Lower lobe of right lung (tissue), 2 donors: ENCODE measurements around the gene TMEM229B. TPM values are rescaled to one million over a fixed set of nuclear protein-coding genes. Genes with fewer than 3 reads are reported as not detected.

Experiments used
- ATAC-seq, 2 donors: fragments of 200-7000 bp; cut with Tn5 transposase; one replicate each; pipeline ENCODE4 v1.9.1; 2020 to 2022; ENCODE audit warnings: mild to moderate bottlenecking in 2 of 2, moderate library complexity in 2 of 2
- DNase-seq: peaks from one replicate; pipeline ENCODE4 v3.0.0-alpha.2; 2020
- H3K27ac ChIP-seq: fragments of 200-600 bp; one replicate; pipeline ENCODE4 v1.8.0; 2022
- H3K27me3 ChIP-seq: fragments of 200-600 bp; one replicate; pipeline ENCODE4 v1.8.0; 2022; ENCODE audit warnings: low read depth
- H3K36me3 ChIP-seq: fragments of 200-600 bp; one replicate; pipeline ENCODE4 v1.8.0; 2022; ENCODE audit warnings: mild to moderate bottlenecking
- H3K4me1 ChIP-seq: fragments of 200-600 bp; one replicate; pipeline ENCODE4 v1.8.0; 2022
- H3K4me3 ChIP-seq: fragments of 200-600 bp; one replicate; pipeline ENCODE4 v1.8.0; 2022; ENCODE audit warnings: mild to moderate bottlenecking
- H3K9me3 ChIP-seq: fragments of 200-600 bp; one replicate; pipeline ENCODE4 v1.8.0; 2022
- intact Hi-C: fragments of 100-400 bp; cut with DNase I; formaldehyde crosslinking; loops from one replicate; pipeline ENCODE4 v1.11.0; 2022
- total RNA-seq: library from RNA; stranded (reverse); fragmentation: NEBNext Ultra II Directional; extraction: Animal tissue kit (Norgen Biotek cat#: 25700); gene quantifications from one replicate; pipeline ENCODE4 v1.2.1, GENCODE V29; 2021
- TF ChIP-seq, protein P1 (sequence below): fragments of 200-600 bp; IDR thresholded peaks from one replicate; pipeline ENCODE4 v1.8.0; 2022; ENCODE audit warnings: antibody characterized with exemption, mild to moderate bottlenecking
- donor health status: DM: no; HTN: yes; CAD: no; lungs with severe emphysema.

TMEM229B gene
- total RNA-seq, 1 donor from 2014 or later: 6.4 TPM

GRCh38 chr14:67500981-67501380 lies 12.5 kb upstream of the TMEM229B start:
- Histone ChIP-seq H3K9me3 (no peaks in the 10 kb centered on the region), H3K27me3 (no peaks in the 10 kb centered on the region), H3K4me1 (no peaks in the 10 kb centered on the region), H3K4me3 (no peak overlapping the region), H3K36me3 (no peaks in the 10 kb centered on the region), H3K27ac (no peak overlapping the region)
- DNase-seq (no peak), ATAC-seq (no peak)
- intact Hi-C loops: no loop called here
- TF ChIP-seq, protein P1, sequence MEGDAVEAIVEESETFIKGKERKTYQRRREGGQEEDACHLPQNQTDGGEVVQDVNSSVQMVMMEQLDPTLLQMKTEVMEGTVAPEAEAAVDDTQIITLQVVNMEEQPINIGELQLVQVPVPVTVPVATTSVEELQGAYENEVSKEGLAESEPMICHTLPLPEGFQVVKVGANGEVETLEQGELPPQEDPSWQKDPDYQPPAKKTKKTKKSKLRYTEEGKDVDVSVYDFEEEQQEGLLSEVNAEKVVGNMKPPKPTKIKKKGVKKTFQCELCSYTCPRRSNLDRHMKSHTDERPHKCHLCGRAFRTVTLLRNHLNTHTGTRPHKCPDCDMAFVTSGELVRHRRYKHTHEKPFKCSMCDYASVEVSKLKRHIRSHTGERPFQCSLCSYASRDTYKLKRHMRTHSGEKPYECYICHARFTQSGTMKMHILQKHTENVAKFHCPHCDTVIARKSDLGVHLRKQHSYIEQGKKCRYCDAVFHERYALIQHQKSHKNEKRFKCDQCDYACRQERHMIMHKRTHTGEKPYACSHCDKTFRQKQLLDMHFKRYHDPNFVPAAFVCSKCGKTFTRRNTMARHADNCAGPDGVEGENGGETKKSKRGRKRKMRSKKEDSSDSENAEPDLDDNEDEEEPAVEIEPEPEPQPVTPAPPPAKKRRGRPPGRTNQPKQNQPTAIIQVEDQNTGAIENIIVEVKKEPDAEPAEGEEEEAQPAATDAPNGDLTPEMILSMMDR: no peak

GRCh38 chr14:67497716-67498115 lies 9.2 kb upstream of the TMEM229B start:
- H3K4me3 ChIP-seq: no peak overlapping the region
- no peaks in the 10 kb centered on the region for H3K4me1 ChIP-seq
- no peak overlapping the region for H3K27ac ChIP-seq
- ATAC-seq: no peak
- no peaks in the 10 kb centered on the region for H3K36me3 ChIP-seq
- peaks cover 10% of the 10 kb centered on the region for H3K9me3 ChIP-seq
- TF ChIP-seq, protein P1: no peak
- no peak for DNase-seq
- intact Hi-C loops: no loop called here
- no peaks in the 10 kb centered on the region for H3K27me3 ChIP-seq

GRCh38 chr14:67497216-67497615 lies 8.7 kb upstream of the TMEM229B start:
- no peak for ATAC-seq
- intact Hi-C loops: no loop called here
- DNase-seq: no peak

DNA sequence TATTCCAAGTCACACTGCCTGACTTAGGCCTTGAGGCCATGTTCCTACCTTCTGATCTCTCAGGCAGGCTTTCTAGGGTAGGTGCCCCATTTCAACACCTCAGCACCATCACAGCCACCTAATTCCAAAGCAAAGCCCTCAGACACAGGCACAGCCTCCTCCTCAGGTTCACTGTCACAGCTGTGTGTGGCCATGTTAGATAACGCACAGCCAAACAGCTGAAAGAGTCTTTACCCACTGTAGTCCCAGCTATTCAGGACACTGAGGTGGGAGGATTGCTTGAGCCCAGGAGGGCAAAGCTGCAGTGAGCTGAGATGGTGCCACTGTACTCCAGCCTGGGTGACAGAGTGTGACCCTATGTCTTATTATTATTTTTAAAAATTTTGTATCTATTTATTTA lies 7.3 kb upstream of the TMEM229B start:
- Histone ChIP-seq H3K27ac (no peak overlapping the region), H3K4me3 (no peak overlapping the region), H3K9me3 (peaks cover 10% of the 10 kb centered on the region), H3K27me3 (no peaks in the 10 kb centered on the region), H3K4me1 (no peaks in the 10 kb centered on the region), H3K36me3 (no peaks in the 10 kb centered on the region)
- TF ChIP-seq, protein P1: no peak
- ATAC-seq (no peak), DNase-seq (no peak)
- intact Hi-C loops: no loop called here

More at GRCh38 chr14:67497216-67497615, 8.7 kb upstream of the TMEM229B start:
- H3K9me3 ChIP-seq: peaks cover 10% of the 10 kb centered on the region
- TF ChIP-seq, protein P1: no peak
- no peaks in the 10 kb centered on the region for H3K27me3 ChIP-seq
- no peak overlapping the region for H3K4me3 ChIP-seq
- H3K4me1 ChIP-seq: no peaks in the 10 kb centered on the region
- H3K27ac ChIP-seq: no peak overlapping the region
- H3K36me3 ChIP-seq: no peaks in the 10 kb centered on the region

DNA sequence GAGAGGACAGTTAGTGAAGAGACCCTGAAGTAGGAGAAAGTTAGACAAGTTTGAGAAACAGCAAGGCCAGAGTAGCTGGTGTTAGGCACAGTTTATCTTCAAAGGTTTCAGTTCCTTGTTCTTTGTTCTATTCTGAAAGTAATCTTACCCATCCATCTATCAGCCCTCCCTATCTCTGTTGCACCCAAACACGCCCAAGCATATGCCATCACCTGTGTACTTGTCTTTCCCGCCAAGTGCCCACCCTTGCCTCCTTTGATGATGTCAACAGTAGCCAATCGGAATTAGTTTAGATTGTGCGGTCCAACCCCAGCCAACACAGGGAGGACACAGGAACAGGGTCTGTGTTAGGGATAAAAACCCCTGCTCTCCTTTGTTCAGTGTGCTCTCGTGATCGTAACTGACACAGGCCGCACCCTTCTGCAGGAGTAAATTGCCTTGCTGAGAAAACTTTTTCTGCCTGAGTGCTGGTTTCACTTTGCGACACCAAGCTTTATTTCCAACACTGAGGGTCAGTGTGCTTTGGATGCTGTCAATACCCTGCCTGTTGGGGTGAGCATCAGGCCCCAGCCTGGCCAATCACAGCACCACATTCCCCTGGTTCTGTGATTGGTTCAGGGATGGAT lies 4.7 kb upstream of the TMEM229B start:
- no peak for DNase-seq
- no peak overlapping the region for H3K27ac ChIP-seq
- no peak for ATAC-seq
- peaks cover 8% of the 10 kb centered on the region for H3K4me1 ChIP-seq
- TF ChIP-seq, protein P1: no peak
- peaks cover 10% of the 10 kb centered on the region for H3K9me3 ChIP-seq
- no peaks in the 10 kb centered on the region for H3K36me3 ChIP-seq
- no peak overlapping the region for H3K4me3 ChIP-seq
- no peaks in the 10 kb centered on the region for H3K27me3 ChIP-seq
- intact Hi-C loops: no loop called here
